NCI-H1694 treated with DMSO at 0.1 percent for 48 hours (cell line): ENCODE measurements around the gene SPEM1.

ENCODE experiments used
- DNase-seq: peaks from one replicate; lab custom pipeline; 2025; lab: John Stamatoyannopoulos, UW

The SPEM1 gene

GRCh38 chr17:7418472-7419152 is 1.5 kb upstream of the SPEM1 start:
- no peak for DNase-seq

DNA sequence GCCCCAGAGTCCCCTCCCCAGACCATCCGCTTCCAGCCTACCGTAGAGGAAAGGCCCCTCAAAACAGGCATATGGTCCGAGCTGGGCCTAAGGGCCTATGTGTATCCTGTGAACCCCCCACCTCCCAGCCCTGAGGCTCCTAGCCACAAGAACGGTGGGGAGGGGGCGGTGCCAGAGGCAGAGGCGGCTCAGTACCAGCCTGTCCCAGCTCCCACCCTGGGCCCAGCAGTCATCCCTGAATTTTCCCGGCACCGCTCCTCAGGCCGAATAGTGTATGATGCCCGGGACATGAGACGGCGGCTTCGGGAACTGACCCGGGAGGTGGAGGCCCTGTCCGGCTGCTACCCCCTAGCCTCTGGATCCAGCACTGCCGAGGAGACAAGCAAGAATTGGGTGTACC is 1.1 kb downstream of the SPEM1 start:
- DNase-seq: no peak

- no peak for DNase-seq
These were observed 3.6 kb downstream of the SPEM1 start for GRCh38 chr17:7423679-7424078.

DNA sequence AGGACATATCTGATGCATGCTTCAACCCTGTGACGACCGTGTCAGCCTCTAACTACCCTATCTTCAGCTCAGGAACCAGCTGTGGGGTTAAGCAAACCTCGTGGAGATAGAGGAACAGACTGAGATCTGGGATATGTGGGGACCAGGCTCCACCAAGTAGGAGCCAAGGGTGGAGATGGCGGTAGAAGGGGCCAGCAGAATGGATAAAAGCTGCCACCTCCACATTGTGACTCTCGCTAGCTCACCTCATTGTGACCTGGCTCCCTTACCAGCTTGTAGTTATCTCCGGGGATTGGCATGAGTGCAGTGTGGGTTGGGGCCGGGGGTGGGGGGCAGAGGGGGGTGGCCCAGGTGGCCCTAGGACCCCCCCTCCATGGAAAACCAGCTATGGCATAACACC is 5.2 kb downstream of the SPEM1 start, which contains the start of gene SPEM2:
TSS of gene SPEM2 (plus strand) at position 301 of the 400 bp plus-strand sequence. CDS start at position 374, 73 bp downstream.
- no peak for DNase-seq

DNA sequence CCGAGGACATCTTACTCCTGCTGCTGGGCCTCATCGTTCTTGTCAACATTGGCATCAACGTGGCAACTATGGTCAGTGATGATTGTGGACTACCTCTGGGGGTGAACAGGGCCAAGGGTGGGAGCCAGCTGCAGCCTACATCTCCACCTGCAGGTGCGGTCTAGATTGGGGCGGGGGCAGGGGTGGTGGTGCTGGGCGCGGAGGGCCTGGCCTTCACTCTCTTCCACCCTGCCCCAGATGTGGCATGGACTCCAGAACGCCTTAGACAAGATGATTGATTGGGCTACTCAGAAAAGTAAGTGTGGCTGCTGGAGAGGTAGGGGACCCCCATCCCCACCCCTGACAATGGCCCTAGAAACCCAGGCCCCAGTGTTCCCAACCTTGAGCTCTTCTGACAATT is 5.6 kb downstream of the SPEM1 start:
- DNase-seq: no peak

- DNase-seq: no peak
These were observed 6.2 kb downstream of the SPEM1 start for GRCh38 chr17:7426203-7426863.

GRCh38 chr17:7426896-7427489 is 6.9 kb downstream of the SPEM1 start:
- no peak for DNase-seq

- DNase-seq: no peak
These were observed 7.4 kb downstream of the SPEM1 start for GRCh38 chr17:7427549-7427948.

DNA sequence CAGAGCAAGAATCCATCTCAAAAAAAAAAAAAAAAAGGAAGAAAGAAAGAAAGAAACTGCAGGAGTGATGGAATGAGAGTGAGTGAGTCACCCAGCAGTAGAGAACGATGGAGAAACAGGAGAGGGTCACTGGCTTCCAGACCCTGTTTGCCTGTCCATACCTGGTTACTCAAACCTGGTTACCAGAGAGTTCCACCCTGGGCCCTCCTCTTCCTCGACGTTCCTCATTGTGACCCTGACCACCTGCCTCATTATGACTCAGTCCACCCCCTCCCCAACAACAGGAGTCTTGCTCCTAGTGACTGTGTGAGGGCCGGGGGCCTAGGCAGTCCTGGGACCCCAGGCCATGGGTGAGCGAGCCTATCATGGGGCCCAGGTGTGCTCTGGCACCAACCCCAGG is 8.4 kb downstream of the SPEM1 start, which contains the start of gene SPEM3:
TSS of gene SPEM3 (plus strand) at position 301 of the 400 bp plus-strand sequence. CDS start at position 347, 46 bp downstream.
- DNase-seq: no peak

- DNase-seq: no peak
These were observed 9.6 kb downstream of the SPEM1 start for GRCh38 chr17:7429722-7430121.

DNA sequence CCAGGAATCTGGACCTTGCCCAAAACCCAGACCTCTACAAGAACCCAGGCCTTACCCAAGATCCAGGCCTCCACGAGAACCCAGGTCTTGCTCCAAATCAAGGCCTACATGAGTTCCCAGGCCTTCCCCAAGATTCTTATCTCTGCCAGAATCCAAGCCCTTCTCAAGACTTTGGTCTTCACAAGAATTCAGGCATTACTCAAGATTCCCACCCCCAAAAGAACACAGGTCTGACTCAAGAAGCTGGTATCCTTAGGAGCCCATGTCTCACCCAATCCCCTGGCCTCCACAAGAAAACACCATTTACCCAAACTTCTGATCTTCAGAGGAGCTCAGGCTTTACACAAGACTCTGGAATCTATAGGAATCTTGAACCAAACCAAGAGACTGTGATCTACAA is 11.1 kb downstream of the SPEM1 start:
- DNase-seq: no peak

DNA sequence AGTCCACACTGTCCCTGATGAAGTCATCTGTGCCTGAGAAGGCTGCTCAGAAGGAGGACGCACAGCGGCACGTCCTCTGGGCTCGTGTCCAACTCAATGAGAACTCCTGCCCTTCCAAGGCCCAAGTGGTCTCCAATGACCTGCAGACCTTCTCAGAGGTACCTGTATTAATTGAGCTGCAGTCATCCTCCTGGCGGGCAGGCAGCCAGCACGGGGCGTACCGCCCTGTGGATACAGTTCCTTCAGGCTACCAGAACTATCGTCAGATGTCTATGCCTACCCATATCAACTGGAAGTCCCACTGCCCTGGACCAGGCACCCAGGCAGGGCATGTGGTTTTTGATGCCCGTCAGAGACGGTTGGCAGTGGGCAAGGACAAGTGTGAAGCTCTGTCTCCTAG is 12.2 kb downstream of the SPEM1 start:
- DNase-seq: no peak

DNA sequence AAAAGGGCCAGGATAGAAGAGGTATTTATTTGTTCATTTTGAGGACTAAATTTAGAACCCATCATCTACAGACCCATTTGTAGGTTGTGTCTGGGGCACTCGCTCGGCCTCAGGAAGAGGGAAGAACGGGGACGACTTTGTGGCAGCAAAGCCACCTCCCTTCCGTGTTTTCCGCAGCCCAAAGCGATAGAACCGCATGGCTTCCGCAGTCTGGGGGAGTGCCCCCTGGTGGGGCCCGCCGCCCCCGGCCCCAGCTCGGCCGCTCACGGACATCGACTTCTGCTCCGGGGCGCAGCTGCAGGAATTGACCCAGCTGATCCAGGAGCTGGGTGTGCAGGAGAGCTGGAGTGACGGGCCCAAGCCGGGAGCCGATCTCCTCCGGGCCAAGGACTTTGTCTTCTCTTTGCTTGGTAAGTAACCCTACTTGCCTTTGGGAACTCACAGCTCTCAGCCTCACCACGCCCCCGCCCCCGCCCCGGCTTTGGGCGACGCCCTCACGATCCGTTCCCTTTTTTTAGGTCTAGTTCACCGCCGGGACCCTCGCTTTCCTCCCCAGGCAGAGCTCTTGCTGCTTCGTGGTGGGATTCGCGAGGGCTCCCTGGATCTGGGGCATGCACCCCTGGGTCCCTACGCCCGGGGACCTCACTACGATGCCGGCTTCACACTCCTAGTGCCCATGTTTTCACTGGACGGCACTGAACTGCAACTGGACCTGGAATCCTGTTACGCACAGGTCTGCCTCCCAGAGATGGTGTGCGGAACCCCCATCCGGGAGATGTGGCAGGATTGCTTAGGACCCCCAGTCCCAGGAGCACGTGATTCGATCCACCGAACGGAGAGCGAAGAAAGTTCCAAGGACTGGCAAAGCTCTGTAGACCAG is 15.8 kb downstream of the SPEM1 start:
- DNase-seq: peak; percentile 45

DNA sequence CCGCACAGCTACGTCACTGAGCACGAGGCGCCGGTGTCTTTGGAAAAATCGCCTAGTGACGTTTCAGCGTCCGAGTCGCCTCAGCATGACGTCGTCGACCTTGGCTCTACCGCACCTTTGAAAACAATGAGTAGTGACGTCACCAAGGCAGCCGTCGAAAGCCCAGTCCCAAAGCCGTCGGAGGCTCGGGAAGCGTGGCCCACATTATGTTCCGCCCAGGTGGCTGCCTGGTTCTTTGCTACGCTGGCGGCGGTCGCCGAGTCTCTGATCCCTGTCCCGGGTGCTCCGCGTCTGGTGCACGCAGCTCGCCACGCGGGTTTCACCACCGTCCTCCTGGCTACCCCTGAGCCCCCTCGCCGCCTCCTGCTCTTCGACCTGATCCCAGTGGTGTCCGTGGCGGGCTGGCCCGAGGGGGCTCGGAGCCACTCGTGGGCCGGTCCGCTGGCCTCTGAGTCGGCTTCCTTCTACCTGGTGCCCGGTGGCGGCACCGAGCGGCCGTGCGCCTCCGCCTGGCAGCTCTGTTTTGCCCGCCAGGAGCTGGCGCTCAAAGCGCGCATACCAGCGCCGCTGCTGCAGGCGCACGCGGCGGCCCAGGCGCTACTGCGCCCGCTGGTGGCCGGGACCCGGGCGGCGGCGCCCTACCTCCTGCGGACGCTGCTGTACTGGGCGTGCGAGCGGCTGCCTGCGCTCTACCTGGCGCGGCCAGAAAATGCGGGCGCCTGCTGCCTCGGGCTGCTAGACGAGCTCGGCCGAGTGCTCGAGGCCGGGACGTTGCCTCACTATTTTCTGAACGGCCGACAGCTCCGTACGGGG is 16.6 kb downstream of the SPEM1 start:
- DNase-seq: peak; percentile 77

- no peak for DNase-seq
These were observed 17.3 kb downstream of the SPEM1 start for GRCh38 chr17:7437369-7437863.

DNA sequence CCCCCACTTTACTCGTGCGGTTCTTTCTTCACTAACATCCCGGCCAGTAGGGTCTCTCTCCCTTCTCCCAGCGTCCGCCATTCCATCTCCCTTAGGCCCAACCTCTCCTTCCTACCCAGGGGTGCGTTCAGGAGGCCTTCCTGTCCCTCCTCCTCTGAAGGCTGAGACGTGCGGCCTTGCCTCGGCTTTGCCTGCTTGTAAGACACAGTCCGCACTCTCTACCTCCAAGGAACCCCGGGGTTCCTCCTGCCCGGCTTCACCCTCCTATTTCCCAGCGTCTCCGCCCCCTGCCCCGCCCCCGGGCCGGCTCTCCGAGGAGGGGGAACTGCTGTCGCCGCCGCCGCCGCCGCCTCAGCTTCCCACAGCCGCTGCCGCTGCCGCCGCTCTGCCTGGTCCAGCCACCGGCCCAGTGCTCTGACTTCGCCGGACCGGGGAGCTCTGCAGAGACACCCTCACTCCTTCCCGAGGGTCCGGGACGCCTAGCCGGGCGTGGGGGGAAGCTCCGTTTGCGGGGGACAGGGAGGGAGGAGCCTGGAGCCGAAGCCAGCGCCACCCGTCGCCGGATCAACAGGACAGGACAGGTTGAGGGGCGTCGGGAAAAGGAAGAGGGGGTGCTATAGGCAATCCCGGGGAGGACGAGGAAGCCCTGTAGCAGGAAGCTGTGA is 18.0 kb downstream of the SPEM1 start:
- DNase-seq: peak; percentile 51

- DNase-seq: no peak
These were observed 18.7 kb downstream of the SPEM1 start for GRCh38 chr17:7438656-7439460.

DNA sequence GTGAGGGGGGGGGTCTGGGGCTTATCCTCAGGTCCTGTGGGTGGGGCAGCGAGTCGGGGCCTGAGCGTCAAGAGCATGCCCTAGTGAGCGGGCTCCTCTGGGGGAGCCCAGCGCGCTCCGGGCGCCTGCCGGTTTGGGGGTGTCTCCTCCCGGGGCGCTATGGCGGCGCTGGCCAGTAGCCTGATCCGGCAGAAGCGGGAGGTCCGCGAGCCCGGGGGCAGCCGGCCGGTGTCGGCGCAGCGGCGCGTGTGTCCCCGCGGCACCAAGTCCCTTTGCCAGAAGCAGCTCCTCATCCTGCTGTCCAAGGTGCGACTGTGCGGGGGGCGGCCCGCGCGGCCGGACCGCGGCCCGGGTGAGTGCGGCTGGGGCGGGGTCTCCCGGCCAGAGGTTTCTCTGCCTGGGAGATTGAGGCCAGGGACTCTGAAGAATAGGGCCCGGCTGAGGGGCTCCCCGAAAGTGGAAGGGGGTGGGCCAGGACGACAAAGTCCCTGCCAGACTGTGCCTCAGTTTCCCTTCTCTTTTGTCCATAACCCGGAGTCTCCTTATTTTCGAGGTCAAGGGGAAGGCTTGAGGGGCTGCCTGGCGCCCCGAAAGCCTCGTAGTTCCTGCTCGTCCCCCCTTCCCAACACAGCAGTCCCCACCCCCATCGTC is 19.5 kb downstream of the SPEM1 start, which contains the start of gene FGF11:
TSS of gene FGF11 (plus strand) at position 51 of the 651 bp plus-strand sequence. CDS start at position 160, 109 bp downstream.
- no peak for DNase-seq
